WTC11 (cell line): ENCODE results near the gene RAMP1. TPM values are rescaled to one million over a fixed set of nuclear protein-coding genes. Genes with fewer than 3 reads are reported as not detected.

Experiments
- ATAC-seq: fragments of 200-7000 bp; cut with Tn5 transposase; 2 replicates; pipeline ENCODE4 v1.10.0; 2021; ENCODE audit warnings: mild to moderate bottlenecking, moderate library complexity
- CTCF ChIA-PET: fragments of 300-600 bp; sonication (Branson Sonifier 250); formaldehyde crosslinking; loops from one replicate; lab custom pipeline; 2021; ENCODE audit warnings: antibody characterized with exemption; lab: Charles Lee
- POLR2A ChIA-PET: fragments of 350-600 bp; sonication (Branson Sonifier 250); formaldehyde crosslinking; loops from one replicate; lab custom pipeline; 2021; ENCODE audit warnings: antibody characterized with exemption; lab: Charles Lee
- DNase-seq: peaks from one replicate; pipeline ENCODE4 v3.0.0; 2021; ENCODE audit warnings: low spot score
- H3K27ac Mint-ChIP-seq: 2 replicates; pipeline ENCODE4 v1.8.0; 2021; ENCODE audit warnings: mixed read lengths
- H3K27me3 Mint-ChIP-seq: 2 replicates; pipeline ENCODE4 v1.8.0; 2021; ENCODE audit warnings: low read depth, mild to moderate bottlenecking, moderate library complexity, mixed read lengths
- H3K36me3 Mint-ChIP-seq: 2 replicates; pipeline ENCODE4 v1.8.0; 2021; ENCODE audit warnings: mixed read lengths
- H3K4me1 Mint-ChIP-seq: 2 replicates; pipeline ENCODE4 v1.8.0; 2022; ENCODE audit warnings: mixed read lengths
- H3K4me3 Mint-ChIP-seq: 2 replicates; pipeline ENCODE4 v1.8.0; 2021; ENCODE audit warnings: mild to moderate bottlenecking, moderate library complexity, mixed read lengths
- H3K9me3 Mint-ChIP-seq: 2 replicates; pipeline ENCODE4 v1.8.0; 2021; ENCODE audit warnings: mixed read lengths
- ARID4B ChIP-seq: sonication (generic); formaldehyde crosslinking; IDR thresholded peaks from 2 replicates; pipeline ENCODE4 v1.8.0; 2023; ENCODE audit warnings: missing genetic modification reagents, mild to moderate bottlenecking, borderline replicate concordance
- CTCF ChIP-seq: fragments of 200-600 bp; IDR thresholded peaks from 2 replicates; pipeline ENCODE4 v1.8.0; 2022; ENCODE audit warnings: antibody characterized with exemption
- FOXK1 ChIP-seq: sonication (generic); formaldehyde crosslinking; IDR thresholded peaks from 2 replicates; pipeline ENCODE4 v1.8.0; 2022; ENCODE audit warnings: mild to moderate bottlenecking, moderate library complexity, missing genetic modification reagents
- FOXP1 ChIP-seq: sonication (generic); formaldehyde crosslinking; IDR thresholded peaks from 2 replicates; pipeline ENCODE4 v1.8.0; 2022; ENCODE audit warnings: missing genetic modification reagents, mild to moderate bottlenecking, moderate library complexity, borderline replicate concordance
- HMGA2 ChIP-seq: fragments of 250-450 bp; sonication (Bioruptor Pico); IDR thresholded peaks from 2 replicates; pipeline ENCODE4 v1.4.0; 2021; ENCODE audit warnings: mild to moderate bottlenecking, moderate library complexity
- KAT7 ChIP-seq: sonication (generic); formaldehyde crosslinking; IDR thresholded peaks from 2 replicates; pipeline ENCODE4 v1.8.1; 2023; ENCODE audit warnings: missing genetic modification reagents, mild to moderate bottlenecking, borderline replicate concordance
- RELA ChIP-seq: sonication (generic); formaldehyde crosslinking; IDR thresholded peaks from 2 replicates; pipeline ENCODE4 v1.8.1; 2022; ENCODE audit warnings: missing genetic modification reagents, mild to moderate bottlenecking, borderline replicate concordance
- RORB ChIP-seq: fragments of 250-450 bp; sonication (Bioruptor Pico); IDR thresholded peaks from 2 replicates; pipeline ENCODE4 v1.9.0; 2021; ENCODE audit warnings: mild to moderate bottlenecking
- SMAD3 ChIP-seq: sonication (generic); formaldehyde crosslinking; IDR thresholded peaks from 2 replicates; pipeline ENCODE4 v1.8.0; 2022; ENCODE audit warnings: missing genetic modification reagents, mild to moderate bottlenecking, borderline replicate concordance
- TEAD1 ChIP-seq: sonication (generic); formaldehyde crosslinking; IDR thresholded peaks from 2 replicates; pipeline ENCODE4 v1.8.0; 2022; ENCODE audit warnings: mild to moderate bottlenecking, missing genetic modification reagents
- ZNF281 ChIP-seq: sonication (generic); formaldehyde crosslinking; IDR thresholded peaks from 2 replicates; pipeline ENCODE4 v1.8.0; 2023; ENCODE audit warnings: mild to moderate bottlenecking, missing genetic modification reagents
- ZNF416 ChIP-seq: fragments of 250-450 bp; sonication (Bioruptor Pico); IDR thresholded peaks from 2 replicates; pipeline ENCODE4 v1.9.0; 2021; ENCODE audit warnings: mild to moderate bottlenecking, inconsistent platforms
- ZNF671 ChIP-seq: fragments of 250-450 bp; sonication (Bioruptor Pico); IDR thresholded peaks from 2 replicates; pipeline ENCODE4 v1.8.0; 2021; ENCODE audit warnings: mild to moderate bottlenecking
- total RNA-seq: library from RNA; stranded (reverse); gene quantifications from 3 replicates; pipeline ENCODE4 v1.2.3, GENCODE V29; 2021
- TF ChIP-seq, protein P1 (sequence below): fragments of 250-450 bp; sonication (Bioruptor Pico); IDR thresholded peaks from 2 replicates; pipeline ENCODE4 v1.9.0; 2021; ENCODE audit warnings: mild to moderate bottlenecking

The RAMP1 gene
- total RNA-seq, 1 experiment from 2014 or later: 1.0 TPM

- Mint-ChIP-seq H3K4me3 (no peak overlapping the region), H3K27ac (no peak overlapping the region), H3K36me3 (no peaks in the 10 kb centered on the region), H3K27me3 (peaks cover 46% of the 10 kb centered on the region), H3K4me1 (peaks cover 28% of the 10 kb centered on the region), H3K9me3 (no peaks in the 10 kb centered on the region)
- POLR2A ChIA-PET: no interaction called here
- no peak for DNase-seq
- no peak for ATAC-seq
- CTCF ChIA-PET: interaction anchor here (2.0 kb wide), 1 partner anchor 277 kb away, joined by 5 read pairs; no protein-coding TSS in a partner anchor
- TF ChIP-seq KAT7 (no peak), RORB (CRISPR knock-in tag) (no peak), ARID4B (CRISPR knock-in tag) (no peak), CTCF (no peak), FOXP1 (no peak)
- TF ChIP-seq, protein P1, sequence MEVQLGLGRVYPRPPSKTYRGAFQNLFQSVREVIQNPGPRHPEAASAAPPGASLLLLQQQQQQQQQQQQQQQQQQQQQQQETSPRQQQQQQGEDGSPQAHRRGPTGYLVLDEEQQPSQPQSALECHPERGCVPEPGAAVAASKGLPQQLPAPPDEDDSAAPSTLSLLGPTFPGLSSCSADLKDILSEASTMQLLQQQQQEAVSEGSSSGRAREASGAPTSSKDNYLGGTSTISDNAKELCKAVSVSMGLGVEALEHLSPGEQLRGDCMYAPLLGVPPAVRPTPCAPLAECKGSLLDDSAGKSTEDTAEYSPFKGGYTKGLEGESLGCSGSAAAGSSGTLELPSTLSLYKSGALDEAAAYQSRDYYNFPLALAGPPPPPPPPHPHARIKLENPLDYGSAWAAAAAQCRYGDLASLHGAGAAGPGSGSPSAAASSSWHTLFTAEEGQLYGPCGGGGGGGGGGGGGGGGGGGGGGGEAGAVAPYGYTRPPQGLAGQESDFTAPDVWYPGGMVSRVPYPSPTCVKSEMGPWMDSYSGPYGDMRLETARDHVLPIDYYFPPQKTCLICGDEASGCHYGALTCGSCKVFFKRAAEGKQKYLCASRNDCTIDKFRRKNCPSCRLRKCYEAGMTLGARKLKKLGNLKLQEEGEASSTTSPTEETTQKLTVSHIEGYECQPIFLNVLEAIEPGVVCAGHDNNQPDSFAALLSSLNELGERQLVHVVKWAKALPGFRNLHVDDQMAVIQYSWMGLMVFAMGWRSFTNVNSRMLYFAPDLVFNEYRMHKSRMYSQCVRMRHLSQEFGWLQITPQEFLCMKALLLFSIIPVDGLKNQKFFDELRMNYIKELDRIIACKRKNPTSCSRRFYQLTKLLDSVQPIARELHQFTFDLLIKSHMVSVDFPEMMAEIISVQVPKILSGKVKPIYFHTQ (CRISPR knock-in tag): no peak
Observed at GRCh38 chr2:237861875-237862527, 2.6 kb downstream of the RAMP1 start.

DNA sequence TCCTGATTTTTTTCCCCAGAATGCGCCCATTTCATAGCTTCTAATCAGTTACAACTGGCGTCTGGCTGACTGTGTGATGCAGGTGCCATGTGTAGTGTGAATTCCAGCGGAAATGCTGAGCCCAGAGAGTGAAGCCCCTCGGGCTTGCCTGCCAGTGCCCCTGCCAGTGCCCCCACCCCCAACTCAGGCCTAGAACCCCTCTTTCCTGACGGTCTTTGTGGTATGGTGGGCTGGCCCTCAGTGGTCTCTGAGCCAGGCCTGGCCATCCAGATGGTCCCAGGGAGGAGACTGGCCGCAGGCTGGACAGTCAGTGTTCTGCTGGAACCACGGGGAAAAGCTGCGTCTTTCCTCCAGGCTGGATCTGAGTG, 3.1 kb downstream of the RAMP1 start:
- H3K4me1 Mint-ChIP-seq: peaks cover 28% of the 10 kb centered on the region

More for the DNA sequence above, 3.1 kb downstream of the RAMP1 start:
- no peak for ATAC-seq
- Mint-ChIP-seq H3K9me3 (no peaks in the 10 kb centered on the region), H3K36me3 (no peaks in the 10 kb centered on the region), H3K4me3 (no peak overlapping the region), H3K27ac (no peak overlapping the region), H3K27me3 (peaks cover 41% of the 10 kb centered on the region)
- no peak for TF ChIP-seq RORB (CRISPR knock-in tag)
- no peak for TF ChIP-seq ZNF671 (CRISPR knock-in tag)
- no peak for TF ChIP-seq HMGA2
- no peak for TF ChIP-seq ZNF416 (CRISPR knock-in tag)
- TF ChIP-seq TEAD1 (CRISPR knock-in tag): no peak
- no peak for TF ChIP-seq ZNF281
- TF ChIP-seq RELA: no peak
- TF ChIP-seq SMAD3 (CRISPR knock-in tag): no peak
- TF ChIP-seq FOXK1 (CRISPR knock-in tag): no peak
- POLR2A ChIA-PET: no interaction called here
- CTCF ChIA-PET: interaction anchor here (2.0 kb wide), 1 partner anchor 277 kb away, joined by 5 read pairs; no protein-coding TSS in a partner anchor
- no peak for DNase-seq
